Activated CD8-positive, alpha-beta T cell treated with anti-CD3 and anti-CD28 coated beads for 36 hours (primary cell): ENCODE data around the gene DCAKD. TPM values are rescaled to one million over a fixed set of nuclear protein-coding genes. Genes with fewer than 3 reads are reported as not detected.

Experiments
- ATAC-seq: fragments of 200-7000 bp; cut with Tn5 transposase; one replicate; pipeline ENCODE4 v1.10.0; 2021; ENCODE audit warnings: mild to moderate bottlenecking, moderate library complexity
- CTCF ChIA-PET: fragments of 350-600 bp; sonication (Branson Sonifier 250); formaldehyde crosslinking; loops from one replicate; lab custom pipeline; 2021; ENCODE audit warnings: antibody characterized with exemption; lab: Charles Lee
- POLR2A ChIA-PET: fragments of 350-600 bp; sonication (Branson Sonifier 250); formaldehyde crosslinking; loops from one replicate; lab custom pipeline; 2021; ENCODE audit warnings: antibody characterized with exemption; lab: Charles Lee
- DNase-seq: peaks from one replicate; pipeline ENCODE4 v3.0.0-alpha.2; 2020
- H3K27ac Mint-ChIP-seq: one replicate; pipeline ENCODE4 v1.8.0; 2021; ENCODE audit warnings: mild to moderate bottlenecking, mixed read lengths
- H3K27me3 Mint-ChIP-seq: one replicate; pipeline ENCODE4 v1.8.0; 2021; ENCODE audit warnings: mixed read lengths
- H3K36me3 Mint-ChIP-seq: one replicate; pipeline ENCODE4 v1.8.0; 2021; ENCODE audit warnings: low read depth, mixed read lengths
- H3K4me1 Mint-ChIP-seq: one replicate; pipeline ENCODE4 v1.8.0; 2021; ENCODE audit warnings: low read depth, mixed read lengths
- H3K4me3 Mint-ChIP-seq: one replicate; pipeline ENCODE4 v1.8.0; 2021; ENCODE audit warnings: mild to moderate bottlenecking, moderate library complexity, mixed read lengths
- H3K9me3 Mint-ChIP-seq: one replicate; pipeline ENCODE4 v1.8.0; 2021; ENCODE audit warnings: mixed read lengths
- CTCF ChIP-seq: fragments of 200-600 bp; IDR thresholded peaks from one replicate; pipeline ENCODE4 v1.8.0; 2022; ENCODE audit warnings: antibody characterized with exemption, mild to moderate bottlenecking
- intact Hi-C: fragments of 100-400 bp; cut with micrococcal nuclease; formaldehyde crosslinking; loops from one replicate; pipeline ENCODE4 v1.10.0; 2022
- total RNA-seq, 2 experiments: library from RNA; stranded (reverse); gene quantifications; one replicate each; pipeline ENCODE4 v1.2.3, GENCODE V29; 2021

Gene DCAKD
- total RNA-seq, 2 experiments from 2014 or later = 34.3 to 35.8 TPM

DNA sequence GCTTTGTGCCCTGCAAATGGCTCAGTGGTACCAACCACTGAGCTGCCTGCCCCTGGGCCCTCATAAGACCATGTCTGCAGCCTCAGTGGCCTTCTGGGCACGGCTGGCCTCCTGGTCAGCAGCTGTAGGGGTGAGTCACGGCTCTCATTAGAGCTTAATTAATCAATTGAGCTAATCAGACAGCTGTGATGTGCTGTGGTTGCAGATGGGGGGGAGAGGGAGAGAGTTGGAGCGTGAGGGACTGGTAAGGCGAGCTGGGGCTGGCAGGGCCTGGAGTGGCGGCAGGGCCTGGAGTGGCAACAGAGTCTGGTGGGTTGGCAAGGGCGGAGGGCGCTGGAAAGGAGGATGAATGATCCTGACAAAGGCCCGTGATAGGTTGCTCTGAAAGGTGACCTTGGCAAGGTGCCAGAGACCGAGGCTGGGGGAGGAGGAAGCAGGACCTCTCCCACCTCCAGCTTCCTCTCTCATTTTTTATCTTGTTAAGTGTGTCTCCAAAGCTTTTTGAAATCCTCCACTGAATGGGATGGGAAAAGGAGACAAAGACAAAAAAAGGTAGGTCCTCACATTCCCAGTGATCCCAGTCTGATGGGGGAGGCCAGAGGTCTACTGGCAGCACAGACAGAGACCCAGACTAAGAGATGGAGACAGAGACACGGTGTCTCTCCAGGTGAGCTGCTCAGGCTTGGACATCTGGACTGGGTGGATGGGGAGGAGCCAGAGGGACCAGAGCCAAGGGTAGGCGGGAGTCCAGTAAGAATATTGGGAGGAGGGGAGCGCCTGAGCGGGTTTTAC is 41.6 kb downstream of the DCAKD start:
- POLR2A ChIA-PET = interaction anchor here (0.6 to 1.0 kb wide), 2 partner anchors 34 to 415 kb away, joined by 3 read pairs; no protein-coding TSS in a partner anchor
- no peaks in the 10 kb centered on the region for H3K4me1 Mint-ChIP-seq
- no peaks in the 10 kb centered on the region for H3K36me3 Mint-ChIP-seq
- intact Hi-C loops = no loop called here
- no peak for TF ChIP-seq CTCF
- H3K27ac Mint-ChIP-seq = no peak overlapping the region
- ATAC-seq (no peak), DNase-seq (no peak)
- no peak overlapping the region for H3K4me3 Mint-ChIP-seq
- H3K27me3 Mint-ChIP-seq = peaks cover 7% of the 10 kb centered on the region
- CTCF ChIA-PET = interaction anchor here (1.3 kb wide), 1 partner anchor 10 kb away, joined by 4 read pairs; no protein-coding TSS in a partner anchor
- H3K9me3 Mint-ChIP-seq = no peaks in the 10 kb centered on the region

DNA sequence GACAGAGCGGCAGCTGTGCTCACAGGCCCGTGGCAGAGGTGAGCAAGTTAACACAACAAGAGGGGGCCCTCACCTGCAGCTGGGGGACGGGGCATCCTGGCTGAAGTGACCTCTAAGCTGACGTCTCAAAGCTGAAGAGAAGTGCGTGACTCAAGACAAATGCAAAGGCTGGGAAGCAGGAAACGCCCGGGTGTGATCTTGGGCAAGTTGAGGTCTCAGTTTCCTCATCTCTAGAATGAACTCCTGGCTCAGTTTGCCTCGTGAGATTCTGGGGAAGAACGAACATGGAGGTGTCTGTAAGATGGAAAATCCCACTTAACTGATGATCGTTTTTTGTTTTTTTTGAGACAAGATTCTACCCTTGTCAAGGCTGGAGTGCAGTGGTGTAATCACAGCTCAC is 43.2 kb downstream of the DCAKD start:
- no peak for TF ChIP-seq CTCF
- DNase-seq (no peak), ATAC-seq (no peak)
- CTCF ChIA-PET = no interaction called here
- intact Hi-C loops = no loop called here
- Mint-ChIP-seq H3K27ac (no peak overlapping the region), H3K4me1 (no peaks in the 10 kb centered on the region), H3K9me3 (no peaks in the 10 kb centered on the region), H3K27me3 (peaks cover 8% of the 10 kb centered on the region), H3K36me3 (no peaks in the 10 kb centered on the region), H3K4me3 (no peak overlapping the region)
- POLR2A ChIA-PET = interaction anchor here (0.7 kb wide), 1 partner anchor 334 kb away, joined by 3 read pairs; no protein-coding TSS in a partner anchor

GRCh38 chr17:45006927-45007461 is 44.4 kb downstream of the DCAKD start:
- no peak for TF ChIP-seq CTCF
- POLR2A ChIA-PET = interaction anchor here (1.7 kb wide), 1 partner anchor 13 kb away, joined by 3 read pairs; no protein-coding TSS in a partner anchor
- H3K27me3 Mint-ChIP-seq = peaks cover 8% of the 10 kb centered on the region
- intact Hi-C loops = no loop called here
- no peaks in the 10 kb centered on the region for H3K4me1 Mint-ChIP-seq
- ATAC-seq (no peak), DNase-seq (no peak)
- no peaks in the 10 kb centered on the region for H3K36me3 Mint-ChIP-seq
- CTCF ChIA-PET = no interaction called here
- no peak overlapping the region for H3K4me3 Mint-ChIP-seq
- no peak overlapping the region for H3K27ac Mint-ChIP-seq
- no peaks in the 10 kb centered on the region for H3K9me3 Mint-ChIP-seq

DNA sequence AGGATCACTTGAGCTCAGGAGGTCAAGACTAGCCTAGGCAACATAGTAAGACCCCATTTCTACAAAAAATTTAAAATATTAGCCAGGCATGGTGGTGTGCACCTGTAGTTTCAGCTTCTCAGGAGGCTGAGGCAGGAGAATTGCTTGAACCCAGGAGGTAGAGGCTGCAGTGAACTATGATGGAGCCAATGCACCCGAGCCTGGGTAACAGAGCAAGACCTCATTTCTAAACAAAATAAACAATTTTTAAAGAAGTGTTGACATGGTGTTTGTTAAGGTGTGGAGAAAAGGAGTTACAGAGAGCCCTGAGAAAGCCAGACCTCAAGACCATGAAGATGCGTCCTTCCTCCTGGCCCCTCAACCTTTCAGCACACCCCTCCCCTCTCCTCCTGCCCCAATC is 45.7 kb downstream of the DCAKD start:
- H3K9me3 Mint-ChIP-seq = no peaks in the 10 kb centered on the region
- DNase-seq = no peak
- no peak overlapping the region for H3K4me3 Mint-ChIP-seq
- peaks cover 8% of the 10 kb centered on the region for H3K27me3 Mint-ChIP-seq
- ChIA-PET POLR2A (no interaction called here), CTCF (no interaction called here)
- no peak for ATAC-seq
- no peaks in the 10 kb centered on the region for H3K36me3 Mint-ChIP-seq
- intact Hi-C loops = no loop called here
- H3K27ac Mint-ChIP-seq = no peak overlapping the region
- H3K4me1 Mint-ChIP-seq = no peaks in the 10 kb centered on the region
- TF ChIP-seq CTCF = no peak

GRCh38 chr17:45004388-45004787 is 47.0 kb downstream of the DCAKD start:
- CTCF ChIA-PET = interaction anchor here (1.3 kb wide), 1 partner anchor 16 kb away, joined by 4 read pairs; no protein-coding TSS in a partner anchor
- no peak for TF ChIP-seq CTCF
- Mint-ChIP-seq H3K27me3 (peaks cover 8% of the 10 kb centered on the region), H3K4me1 (no peaks in the 10 kb centered on the region), H3K9me3 (peaks cover 2% of the 10 kb centered on the region), H3K36me3 (no peaks in the 10 kb centered on the region), H3K27ac (no peak overlapping the region), H3K4me3 (no peak overlapping the region)
- intact Hi-C loops = no loop called here
- POLR2A ChIA-PET = no interaction called here
- DNase-seq (no peak), ATAC-seq (no peak)
